CD4-positive, alpha-beta T cell (primary cell): Measurements from ENCODE around the gene FOXR1. TPM values are rescaled to one million over a fixed set of nuclear protein-coding genes. Genes with fewer than 3 reads are reported as not detected.
"Not testable (repeated sequence)": the region's sequence is repeated elsewhere in the genome, so short reads cannot be mapped to it uniquely, and the experiment has no call there.

Experiments used
- ATAC-seq: fragments of 200-7000 bp; cut with Tn5 transposase; one replicate; pipeline ENCODE4 v1.10.0; 2022; ENCODE audit warnings: mild to moderate bottlenecking; ENCODE audit not compliant: poor library complexity
- CTCF ChIA-PET: fragments of 350-600 bp; sonication (Branson Sonifier 250); formaldehyde crosslinking; loops from one replicate; lab custom pipeline; 2021; ENCODE audit warnings: antibody characterized with exemption, inconsistent platforms; lab: Charles Lee
- POLR2A ChIA-PET: fragments of 350-600 bp; sonication (Branson Sonifier 250); formaldehyde crosslinking; loops from one replicate; lab custom pipeline; 2021; ENCODE audit warnings: antibody characterized with exemption, inconsistent platforms; lab: Charles Lee
- DNase-seq, 14 experiments: peaks; one replicate each; pipeline ENCODE4 v3.0.0-alpha.2; 2013 to 2020; ENCODE audit warnings: mixed read lengths in 2 of 14
- H3K27ac ChIP-seq, 2 donors: one replicate each; pipeline versions ENCODE4 v1.5.1 to v1.7.0; 2013; ENCODE audit warnings: low read length in 2 of 2, low read depth in 1 of 2, mild to moderate bottlenecking in 1 of 2
- H3K27me3 ChIP-seq, 2 experiments: 1 replicate in 1 of 2; 2 replicates in 1 of 2; pipeline versions ENCODE4 v1.6.1 to v1.7.0; 2013; ENCODE audit warnings: low read length in 2 of 2, control low read depth in 1 of 2, mild to moderate bottlenecking in 1 of 2, moderate library complexity in 1 of 2; ENCODE audit not compliant: insufficient read depth in 2 of 2, control insufficient read depth in 1 of 2
- H3K36me3 ChIP-seq: one replicate; pipeline ENCODE4 v1.6.1; 2013; ENCODE audit warnings: low read length, control low read depth; ENCODE audit not compliant: insufficient read depth
- H3K4me1 ChIP-seq: one replicate; pipeline ENCODE4 v1.6.1; 2013; ENCODE audit warnings: low read length, control low read depth; ENCODE audit not compliant: insufficient read depth
- H3K4me3 ChIP-seq: one replicate; pipeline ENCODE4 v1.5.1; 2013; ENCODE audit warnings: mild to moderate bottlenecking, low read length, moderate library complexity
- H3K9me3 ChIP-seq, 2 experiments: 1 replicate in 1 of 2; 2 replicates in 1 of 2; pipeline versions ENCODE4 v1.6.1 to v1.7.0; 2013; ENCODE audit warnings: low read length in 2 of 2, mild to moderate bottlenecking in 2 of 2, control low read depth in 1 of 2, moderate library complexity in 1 of 2; ENCODE audit not compliant: control insufficient read depth in 1 of 2, insufficient read depth in 1 of 2
- H3K27ac Mint-ChIP-seq: one replicate; pipeline ENCODE4 v1.8.0; 2020; ENCODE audit warnings: mixed read lengths
- H3K27me3 Mint-ChIP-seq: one replicate; pipeline ENCODE4 v1.8.0; 2021; ENCODE audit warnings: mixed read lengths
- H3K36me3 Mint-ChIP-seq: one replicate; pipeline ENCODE4 v1.8.0; 2021; ENCODE audit warnings: low read depth, mixed read lengths
- H3K4me1 Mint-ChIP-seq: one replicate; pipeline ENCODE4 v1.8.0; 2021; ENCODE audit warnings: low read depth, mixed read lengths
- H3K4me3 Mint-ChIP-seq: one replicate; pipeline ENCODE4 v1.8.0; 2020; ENCODE audit warnings: mild to moderate bottlenecking, mixed read lengths
- H3K9me3 Mint-ChIP-seq: one replicate; pipeline ENCODE4 v1.8.0; 2020; ENCODE audit warnings: mixed read lengths
- CTCF ChIP-seq: fragments of 200-600 bp; IDR thresholded peaks from one replicate; pipeline ENCODE4 v1.8.0; 2022; ENCODE audit warnings: antibody characterized with exemption, mild to moderate bottlenecking
- intact Hi-C, 2 experiments: fragments of 100-400 bp; cut with DNase I in 1 of 2; cut with micrococcal nuclease in 1 of 2; formaldehyde crosslinking; loops; one replicate each; pipeline versions ENCODE4 v1.15.1 to v1.9.0; 2023 to 2025; cut with DNase I, micrococcal nuclease
- total RNA-seq, 174 experiments: library from RNA in 2 of 174; stranded (reverse) in 2 of 174; gene quantifications; one replicate each; pipeline ENCODE4 v1.2.3 and lab custom pipeline; 2021 to 2026

FOXR1 gene
- total RNA-seq, 2 experiments from 2014 or later = not detected

- H3K27ac ChIP-seq = no peak overlapping the region
- POLR2A ChIA-PET = no interaction called here
- Mint-ChIP-seq H3K9me3 (no peaks in the 10 kb centered on the region), H3K27ac (no peak overlapping the region), H3K4me3 (no peak overlapping the region), H3K27me3 (peaks cover 19% of the 10 kb centered on the region), H3K4me1 (no peaks in the 10 kb centered on the region), H3K36me3 (no peaks in the 10 kb centered on the region)
- intact Hi-C loops = no loop called here
- H3K9me3 ChIP-seq = peaks cover 0 to 4% of the 10 kb centered on the region in 2 experiments
- H3K27me3 ChIP-seq = peaks cover 6 to 9% of the 10 kb centered on the region in 2 experiments
- CTCF ChIA-PET = no interaction called here
- no peak for TF ChIP-seq CTCF
- H3K4me1 ChIP-seq = no peaks in the 10 kb centered on the region
- DNase-seq (no peak), ATAC-seq (no peak)
- H3K4me3 ChIP-seq = no peak overlapping the region
- no peaks in the 10 kb centered on the region for H3K36me3 ChIP-seq
Measured at GRCh38 chr11:118975771-118976709, 4.5 kb downstream of the FOXR1 start.

GRCh38 chr11:118979434-118979833 lies 7.9 kb downstream of the FOXR1 start:
- Histone ChIP-seq H3K36me3 (no peaks in the 10 kb centered on the region), H3K9me3 (no peaks in the 10 kb centered on the region), H3K27ac (no peak overlapping the region), H3K4me1 (no peaks in the 10 kb centered on the region), H3K27me3 (peaks cover 0 to 9% of the 10 kb centered on the region in 2 experiments), H3K4me3 (no peak overlapping the region)
- Mint-ChIP-seq H3K4me1 (no peaks in the 10 kb centered on the region), H3K9me3 (no peaks in the 10 kb centered on the region), H3K36me3 (no peaks in the 10 kb centered on the region), H3K27ac (no peak overlapping the region), H3K27me3 (peaks cover 9% of the 10 kb centered on the region), H3K4me3 (no peak overlapping the region)
- CTCF ChIA-PET = no interaction called here
- no peak for DNase-seq
- intact Hi-C loops = no loop called here
- no peak for TF ChIP-seq CTCF
- no peak for ATAC-seq
- POLR2A ChIA-PET = no interaction called here

GRCh38 chr11:118980191-118980881 lies 8.8 kb downstream of the FOXR1 start:
- Histone ChIP-seq H3K9me3 (no peaks in the 10 kb centered on the region), H3K4me3 (no peak overlapping the region), H3K36me3 (no peaks in the 10 kb centered on the region), H3K27me3 (peaks cover 0 to 9% of the 10 kb centered on the region in 2 experiments), H3K4me1 (no peaks in the 10 kb centered on the region), H3K27ac (no peak overlapping the region)
- ATAC-seq = no peak
- intact Hi-C loops = no loop called here
- no peaks in the 10 kb centered on the region for H3K36me3 Mint-ChIP-seq
- no peak for TF ChIP-seq CTCF
- no peak overlapping the region for H3K4me3 Mint-ChIP-seq
- H3K27ac Mint-ChIP-seq = no peak overlapping the region
- no peak for DNase-seq
- H3K27me3 Mint-ChIP-seq = peaks cover 3% of the 10 kb centered on the region
- H3K4me1 Mint-ChIP-seq = no peaks in the 10 kb centered on the region
- ChIA-PET CTCF (no interaction called here), POLR2A (no interaction called here)
- H3K9me3 Mint-ChIP-seq = no peaks in the 10 kb centered on the region

- POLR2A ChIA-PET = interaction anchor here (0.5 to 1.5 kb wide), 4 partner anchors 54 to 148 kb away, joined by 3 read pairs; no protein-coding TSS in a partner anchor
- H3K27me3 ChIP-seq, H3K4me1 Mint-ChIP-seq, intact Hi-C loops, H3K27ac ChIP-seq, ATAC-seq, DNase-seq, H3K36me3 ChIP-seq, CTCF ChIA-PET, H3K27me3 Mint-ChIP-seq, H3K4me3 ChIP-seq, H3K9me3 ChIP-seq, H3K4me3 Mint-ChIP-seq, H3K4me1 ChIP-seq, H3K27ac Mint-ChIP-seq, H3K36me3 Mint-ChIP-seq, H3K9me3 Mint-ChIP-seq: not testable (repeated sequence)
Measured at GRCh38 chr11:118984337-118984736, 12.8 kb downstream of the FOXR1 start.
